ENCODE data around the gene PAQR8. TPM values are rescaled to one million over a fixed set of nuclear protein-coding genes. Genes with fewer than 3 reads are reported as not detected.

PAQR8 gene, protein sequence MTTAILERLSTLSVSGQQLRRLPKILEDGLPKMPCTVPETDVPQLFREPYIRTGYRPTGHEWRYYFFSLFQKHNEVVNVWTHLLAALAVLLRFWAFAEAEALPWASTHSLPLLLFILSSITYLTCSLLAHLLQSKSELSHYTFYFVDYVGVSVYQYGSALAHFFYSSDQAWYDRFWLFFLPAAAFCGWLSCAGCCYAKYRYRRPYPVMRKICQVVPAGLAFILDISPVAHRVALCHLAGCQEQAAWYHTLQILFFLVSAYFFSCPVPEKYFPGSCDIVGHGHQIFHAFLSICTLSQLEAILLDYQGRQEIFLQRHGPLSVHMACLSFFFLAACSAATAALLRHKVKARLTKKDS
- total RNA-seq = 3.3 and 4.1 TPM in 2 replicates

DNA sequence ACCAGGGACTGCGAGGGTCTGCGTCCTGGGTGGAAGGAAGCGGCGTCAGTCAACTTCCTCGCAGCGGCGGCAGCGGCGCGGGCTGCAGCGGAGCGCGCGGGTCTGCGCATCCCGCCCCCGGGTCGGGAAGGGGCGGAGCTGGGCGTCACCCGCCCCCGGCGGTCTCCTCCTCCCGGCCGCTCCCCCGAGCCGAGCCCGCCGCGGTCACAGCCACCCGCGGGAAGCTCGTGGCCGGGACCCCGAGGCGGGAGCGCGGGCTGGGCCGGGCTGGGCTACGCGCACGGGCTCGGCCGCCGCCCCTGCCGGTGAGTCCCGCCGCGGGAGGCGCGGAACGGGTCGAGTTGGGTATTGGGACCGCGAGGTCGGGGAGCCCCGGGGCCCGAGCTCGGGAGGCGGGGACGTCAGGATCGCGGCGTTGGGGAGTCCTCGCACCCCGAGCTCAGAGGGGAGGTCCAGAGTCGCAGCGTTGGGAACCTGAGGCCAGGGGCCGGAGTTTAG, at the start of gene PAQR8:
Gene PAQR8, plus strand, starts transcription at position 207 of the 498 bp plus-strand sequence. CDS start 41,063 bp downstream, outside the sequence.

DNA sequence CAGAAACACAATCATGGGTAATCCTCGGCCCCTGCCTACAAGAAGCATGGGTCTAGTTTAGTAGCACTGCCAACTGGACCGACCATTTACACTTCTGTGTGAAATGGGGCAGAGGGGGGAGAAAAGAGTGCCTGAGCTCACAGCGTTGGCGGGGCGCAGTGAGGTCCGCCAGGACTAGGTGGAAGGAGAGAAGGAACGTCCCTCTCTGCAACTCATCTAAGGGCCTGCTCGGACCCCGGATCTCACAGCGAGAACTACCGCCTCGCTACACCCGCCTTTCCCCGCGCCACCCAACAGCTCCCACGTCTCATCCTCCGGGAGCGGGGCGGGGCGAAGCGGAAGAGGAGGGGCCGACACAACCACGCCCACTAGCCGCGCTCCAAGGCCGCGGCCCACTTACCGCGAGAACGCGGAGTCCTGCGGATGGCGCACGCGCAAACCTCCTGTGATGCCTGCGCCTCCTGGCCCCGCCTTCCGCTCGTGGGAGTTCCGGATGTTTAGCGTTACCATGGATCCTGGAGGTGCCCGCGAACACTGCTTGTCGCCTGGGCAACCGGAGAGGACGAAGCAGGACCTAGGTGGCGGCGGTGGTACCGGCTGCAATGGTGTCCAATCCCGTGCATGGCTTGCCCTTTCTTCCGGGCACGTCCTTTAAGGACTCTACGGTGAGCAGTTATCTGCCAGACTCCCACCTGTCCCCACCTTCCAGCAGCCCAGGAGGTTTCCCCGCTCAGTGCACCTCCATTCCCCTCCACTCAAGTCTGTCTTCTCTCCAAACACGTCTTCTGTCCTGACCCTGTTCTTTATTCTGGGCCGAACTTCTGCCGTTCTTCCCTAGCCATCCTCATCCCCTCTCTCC, 58.1 kb downstream of the PAQR8 start, which contains the start of gene EFHC1:
Gene EFHC1, plus strand, starts transcription at position 534 of the 859 bp plus-strand sequence. Its CDS starts 69 bp downstream, at position 603.

Other genes starting within 250 kb of the PAQR8 start
- not detected in 2 replicates for gene IL17A, start 175.8 kb upstream of the PAQR8 start, total RNA-seq
- gene IL17F, start 117.7 kb upstream of the PAQR8 start, total RNA-seq = not detected in 2 replicates
- 50.0 and 90.3 TPM in 2 replicates for gene MCM3, start 77.4 kb upstream of the PAQR8 start, total RNA-seq
- 21.9 and 24.6 TPM in 2 replicates for gene EFHC1, start 58.2 kb downstream of the PAQR8 start, total RNA-seq
- 120 and 135 TPM in 2 replicates for gene TRAM2, start 214.9 kb downstream of the PAQR8 start, total RNA-seq

Data from subcutaneous preadipocyte (primary cell).